CD4-positive, alpha-beta T cell treated with Interleukin-4 for 4 hours (primary cell): ENCODE measurements around the gene LEMD1.

ENCODE experiments used
- DNase-seq: peaks from one replicate; pipeline ENCODE4 v3.0.0-alpha.2; 2020

LEMD1 gene

DNA sequence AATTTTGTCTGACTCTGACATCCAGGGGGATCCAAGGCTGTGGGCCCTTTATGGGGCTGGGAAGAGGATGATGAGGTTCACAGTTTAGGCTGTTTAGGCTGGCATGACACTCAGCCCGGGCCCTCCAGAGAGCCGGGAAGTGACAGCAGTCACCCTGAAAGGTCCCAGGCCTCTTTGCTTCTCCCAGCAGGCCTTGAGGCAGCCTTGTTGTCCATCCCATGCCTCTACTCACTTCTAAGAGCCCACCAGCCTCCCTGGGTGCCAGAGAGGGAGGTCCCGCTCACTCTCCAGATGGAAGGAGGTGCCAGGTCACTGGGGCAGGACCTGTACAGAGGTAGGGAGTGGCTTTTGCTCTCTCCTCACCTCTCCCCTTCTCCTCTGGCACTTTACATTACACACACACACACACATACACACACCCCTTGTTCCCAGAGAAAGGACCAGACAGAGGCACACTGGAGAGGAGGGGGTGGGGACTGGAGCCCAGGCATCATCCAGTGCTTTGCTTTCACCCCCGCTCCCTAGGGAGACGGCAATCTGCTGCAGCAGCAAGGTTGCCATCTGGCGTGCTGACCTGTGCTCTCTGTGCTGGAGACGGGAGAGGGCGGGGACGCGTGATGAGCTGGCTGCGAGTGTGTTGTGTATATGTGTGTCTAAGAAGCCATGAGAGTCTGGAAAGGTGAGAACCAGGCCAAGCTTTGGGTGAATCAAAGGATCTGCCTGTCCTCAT, 69.7 kb downstream of the LEMD1 start:
- DNase-seq: no peak

DNA sequence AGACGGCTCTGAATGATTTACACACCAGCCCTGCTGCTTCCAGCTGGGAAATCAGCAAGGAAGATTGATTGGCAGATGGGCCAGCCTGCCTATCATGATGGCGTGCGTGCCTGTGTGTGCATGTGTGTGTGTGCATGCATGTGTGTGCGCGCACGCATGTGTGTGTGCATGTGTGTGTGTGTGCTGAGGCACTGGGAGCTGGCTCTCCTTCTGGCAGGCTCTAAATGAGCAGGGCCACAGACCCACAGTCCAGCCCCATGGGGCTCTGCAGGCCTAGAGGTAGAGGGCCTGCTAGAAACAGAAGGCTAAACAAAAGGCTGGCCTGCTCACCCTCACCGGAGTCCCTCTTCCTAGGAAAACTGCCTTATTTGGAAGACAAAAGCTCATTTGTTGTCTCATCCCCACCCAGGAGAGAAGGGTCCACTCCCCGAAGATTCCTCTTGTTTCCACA, 71.1 kb downstream of the LEMD1 start:
- no peak for DNase-seq

- no peak for DNase-seq
Observed at GRCh38 chr1:205350124-205350523, 71.7 kb downstream of the LEMD1 start.

DNA sequence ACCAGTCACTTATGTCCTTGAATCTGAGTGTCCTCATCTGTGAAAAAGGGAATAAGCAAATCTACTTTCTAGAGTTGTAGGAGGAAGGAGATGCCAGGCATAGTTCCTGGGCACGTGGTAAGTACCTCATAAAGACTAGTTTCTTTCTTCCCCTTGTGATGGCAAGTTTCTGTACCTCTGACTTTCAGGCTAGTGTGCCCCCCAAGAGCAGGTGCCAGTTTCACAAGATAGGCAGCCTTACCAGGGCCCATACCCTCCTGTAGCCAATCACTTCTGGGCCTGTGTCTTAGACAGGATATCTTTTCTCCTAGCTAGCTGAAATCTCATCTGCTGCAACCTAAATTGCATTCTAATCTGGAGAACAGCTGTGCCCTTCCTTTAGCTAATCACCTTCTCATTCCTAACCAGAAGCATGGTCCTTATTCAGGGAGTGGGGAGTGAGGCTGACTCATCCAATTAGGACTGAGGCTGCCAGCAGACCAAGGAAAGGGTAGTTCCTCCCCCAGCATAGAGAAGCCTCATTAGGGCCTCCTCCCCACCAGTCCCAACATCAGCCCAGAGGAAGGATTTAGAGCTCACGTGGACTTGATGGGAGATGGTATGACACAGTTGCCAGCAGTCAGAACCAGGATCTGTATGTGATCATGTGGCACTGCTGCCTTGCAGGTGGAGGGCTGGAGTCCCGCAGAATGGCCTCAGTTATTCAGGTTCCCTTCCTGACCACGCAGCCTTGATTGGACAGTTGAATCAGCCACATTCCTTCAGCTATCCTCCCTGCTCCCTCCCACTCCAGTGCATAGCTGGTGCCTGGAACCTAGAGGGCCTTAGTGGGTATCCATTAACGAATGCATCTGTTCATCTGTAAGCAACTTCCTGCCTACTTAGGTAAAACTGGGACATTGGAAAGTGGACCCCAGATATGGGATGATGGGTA, 73.0 kb downstream of the LEMD1 start:
- DNase-seq: no peak

DNA sequence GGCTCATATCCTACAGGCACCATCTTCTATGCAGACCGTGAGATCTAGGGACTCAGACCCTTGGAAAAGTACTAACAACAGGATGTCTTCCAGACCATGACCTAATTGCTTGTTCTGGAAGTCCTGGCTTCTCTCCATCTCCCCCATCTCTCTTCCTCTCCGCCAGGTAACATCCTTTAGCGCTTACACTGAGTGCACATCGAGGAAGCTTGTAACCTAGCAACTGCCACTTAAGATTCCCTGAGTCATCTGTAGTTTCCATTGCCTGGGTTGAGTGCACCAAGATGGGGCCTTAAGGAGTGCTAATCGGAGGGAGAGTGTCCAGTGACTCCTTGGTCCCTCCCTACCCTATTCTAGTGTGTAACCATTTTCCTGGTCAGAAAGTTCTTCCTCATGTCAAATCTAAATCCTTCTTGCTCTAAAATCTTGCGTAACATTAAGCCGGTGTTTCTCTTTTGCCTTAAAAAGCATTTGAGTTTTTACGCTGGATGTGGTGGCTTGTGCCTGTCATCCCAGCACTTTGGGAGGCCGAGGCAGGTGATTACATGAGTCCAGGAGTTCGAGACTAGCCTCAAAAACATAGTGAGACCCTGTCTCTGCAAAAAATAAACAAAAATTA, 74.8 kb downstream of the LEMD1 start:
- no peak for DNase-seq

- no peak for DNase-seq
Observed at GRCh38 chr1:205345761-205346160, 76.1 kb downstream of the LEMD1 start.

DNA sequence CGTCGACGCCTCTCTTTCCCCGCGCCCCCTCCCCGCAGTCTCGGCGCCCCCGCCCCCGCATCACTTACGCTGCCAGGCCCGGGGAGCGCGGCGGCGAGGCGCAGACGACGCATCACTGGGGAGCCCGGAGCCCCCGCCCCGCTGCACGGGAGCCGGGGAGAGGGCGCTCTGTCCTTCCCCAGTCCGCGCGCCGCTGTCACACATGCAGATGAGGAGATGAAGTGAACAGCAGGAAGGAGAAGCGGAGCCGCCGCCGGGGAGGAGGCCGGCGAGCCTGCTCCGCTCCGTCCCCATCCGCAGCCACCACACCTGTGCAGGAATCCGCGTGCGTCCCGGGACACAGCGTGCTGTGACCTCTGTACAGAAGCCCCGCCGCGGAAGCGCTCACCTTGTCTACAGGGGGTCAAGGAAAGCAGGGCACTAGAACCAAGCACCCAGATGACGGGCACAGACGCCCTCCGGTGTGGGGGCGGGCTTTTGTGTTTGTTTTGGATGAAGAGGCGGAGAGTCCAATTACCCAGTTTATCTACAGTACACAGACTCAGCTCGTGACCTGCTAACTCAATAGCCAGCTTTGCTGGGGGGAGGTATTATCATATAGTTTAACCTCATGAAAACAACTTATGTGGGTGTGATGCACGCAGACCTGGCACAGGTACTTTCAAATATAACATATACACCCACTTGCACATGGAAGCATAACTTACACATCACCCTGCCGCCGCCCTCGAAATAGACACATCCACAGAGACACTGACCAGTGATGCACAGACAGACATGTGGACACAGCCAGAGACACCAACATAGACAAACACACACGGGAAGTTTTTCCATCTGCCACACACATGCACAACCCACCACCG, 77.6 kb downstream of the LEMD1 start:
- DNase-seq: peak; percentile 13

- DNase-seq: no peak
Observed at GRCh38 chr1:205343431-205344065, 78.3 kb downstream of the LEMD1 start.

GRCh38 chr1:205342986-205343385, 78.9 kb downstream of the LEMD1 start:
- no peak for DNase-seq

DNA sequence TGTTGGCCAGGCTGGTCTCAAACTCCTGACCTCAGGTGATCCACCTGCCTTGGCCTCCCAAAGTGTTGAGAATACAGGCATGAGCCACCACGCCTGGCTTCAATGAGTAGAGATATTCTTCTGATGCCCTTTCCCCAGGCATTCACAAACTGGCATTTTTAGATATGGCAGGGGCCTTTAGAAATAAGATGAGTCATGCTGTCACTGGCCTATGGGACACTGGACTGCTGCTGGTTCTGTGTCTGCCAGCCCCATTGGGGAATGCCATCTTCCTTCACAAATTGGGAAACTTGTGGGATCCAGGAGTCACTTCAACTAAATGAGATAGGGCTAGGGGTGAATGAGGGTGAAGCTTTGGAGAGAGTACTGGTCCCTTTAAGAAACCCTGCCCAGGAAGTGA, 81.2 kb downstream of the LEMD1 start:
- no peak for DNase-seq

DNA sequence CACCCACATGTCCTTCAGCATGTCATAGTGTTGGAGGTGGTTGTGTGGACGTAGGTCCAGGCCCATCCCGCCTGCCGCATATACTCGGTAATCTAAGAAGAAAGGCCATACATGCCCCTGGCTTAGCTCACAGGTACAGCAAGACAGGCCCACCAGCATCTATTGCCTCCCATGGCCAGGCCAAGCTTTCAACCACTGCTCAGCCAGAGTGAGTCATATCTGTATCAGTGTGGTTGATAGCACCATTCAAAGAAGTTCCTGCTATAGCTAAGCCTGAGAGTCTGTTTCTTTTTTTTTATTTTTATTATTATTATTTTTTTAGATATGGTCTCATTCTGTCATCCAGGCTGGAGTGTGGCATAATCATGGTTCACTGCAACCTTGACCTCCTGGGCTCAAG, 82.1 kb downstream of the LEMD1 start:
- no peak for DNase-seq

DNA sequence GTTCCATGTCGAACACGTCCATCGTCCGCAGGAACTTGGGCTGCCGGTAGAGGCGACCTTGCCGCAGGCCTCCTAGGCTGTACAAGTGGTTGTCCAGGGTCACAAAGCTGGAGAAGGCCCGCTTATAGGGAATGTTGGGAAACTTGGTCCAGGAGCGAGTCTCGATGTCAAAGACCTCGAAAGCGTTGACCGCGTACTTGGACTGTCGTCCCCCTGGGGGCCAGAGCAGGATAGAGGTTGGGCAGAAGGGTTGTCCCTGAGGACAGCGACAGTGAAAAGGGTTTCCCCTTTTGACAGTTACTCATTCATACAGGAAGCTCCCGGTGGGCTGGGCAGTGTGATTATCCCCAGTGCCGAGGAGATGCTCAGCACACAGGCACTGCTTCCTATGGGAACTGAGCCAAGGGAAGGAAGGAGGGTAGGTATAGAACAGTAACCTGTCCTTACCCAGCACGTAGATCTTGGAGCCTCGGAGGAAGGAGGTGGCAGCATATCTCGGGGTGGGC, 82.6 kb downstream of the LEMD1 start:
- DNase-seq: no peak

DNA sequence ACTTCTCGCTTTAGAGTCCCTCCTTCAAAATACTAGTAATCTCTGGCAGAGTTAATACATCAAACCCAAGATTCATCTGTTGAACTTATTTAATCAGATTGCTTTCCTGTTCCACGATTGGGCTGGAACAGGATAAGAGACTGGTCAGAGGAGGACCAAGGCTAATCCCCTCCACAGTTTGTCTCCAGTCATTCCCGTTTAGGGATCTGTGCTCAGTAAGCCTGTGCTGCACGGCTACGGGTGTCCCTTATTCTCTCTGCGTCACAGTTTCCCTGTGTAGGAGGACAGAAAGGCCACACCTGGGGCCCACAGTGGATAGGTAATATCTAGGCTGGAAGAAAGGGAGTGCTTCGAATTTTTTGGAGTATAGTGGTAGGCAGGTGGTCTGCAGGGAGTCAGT, 83.8 kb downstream of the LEMD1 start:
- no peak for DNase-seq

GRCh38 chr1:205337481-205337880, 84.4 kb downstream of the LEMD1 start:
- DNase-seq: no peak

DNA sequence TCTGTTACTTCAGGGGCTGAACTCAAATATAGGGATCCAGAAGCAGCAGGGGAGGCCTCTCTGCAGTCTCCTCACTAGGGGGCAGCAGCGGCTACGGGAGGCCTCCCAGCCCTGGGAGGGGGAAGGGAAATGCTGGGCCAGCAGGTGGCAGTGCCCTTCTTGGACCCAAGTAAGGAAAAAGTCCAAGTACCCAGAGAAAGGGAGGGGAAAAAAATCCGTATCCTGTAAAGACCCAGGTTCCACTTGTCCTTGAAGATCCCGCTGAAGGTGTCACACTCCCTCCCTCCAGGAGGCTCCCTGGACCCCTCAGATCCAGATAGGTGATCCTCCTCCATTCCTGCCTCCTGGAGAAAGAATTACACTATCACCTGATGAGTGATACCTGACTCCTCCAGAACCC, 86.2 kb downstream of the LEMD1 start:
- DNase-seq: peak; percentile 74

- DNase-seq: no peak
Observed at GRCh38 chr1:205332015-205332791, 89.7 kb downstream of the LEMD1 start.
